HepG2 (cell line): ENCODE results near the gene AWAT2. TPM values are rescaled to one million over a fixed set of nuclear protein-coding genes. Genes with fewer than 3 reads are reported as not detected.

Experiments
- ATAC-seq: fragments of 200-7000 bp; cut with Tn5 transposase; 3 replicates; pipeline ENCODE4 v1.9.1; 2020; ENCODE audit warnings: mild to moderate bottlenecking, moderate library complexity
- BruUV-seq: library from RNA; stranded (reverse); fragments of 400-500 nt; replicated peaks from 2 replicates; lab custom pipeline; 2021; lab: Mats Ljungman, UMichigan
- CTCF ChIA-PET: fragments of 300-600 bp; formaldehyde crosslinking; extraction: SDS; loops from one replicate; lab custom pipeline; 2021; ENCODE audit warnings: low total read pairs, inconsistent platforms, low intra/inter-chr PET ratio; lab: Yijun Ruan, JAX
- POLR2A ChIA-PET: fragments of 350-600 bp; sonication (Branson Sonifier 250); formaldehyde crosslinking; loops from one replicate; lab custom pipeline; 2020; ENCODE audit warnings: antibody characterized with exemption, inconsistent platforms; lab: Yijun Ruan, JAX
- DNase-seq: peaks from one replicate; pipeline ENCODE4 v3.0.0-alpha.2; 2015; ENCODE audit warnings: low spot score
- FAIRE-seq: peaks from 3 replicates; lab custom pipeline; 2011; peaks lifted over from hg19 to GRCh38; lab: Jason Lieb, UNC
- H2AFZ ChIP-seq: one replicate; pipeline ENCODE4 v1.6.1; 2011; ENCODE audit warnings: low read length, inconsistent platforms
- H3K27ac ChIP-seq: fragments of 300-600 bp; 3 replicates; pipeline ENCODE4 v1.8.0; 2011; ENCODE audit warnings: mixed run types, mild to moderate bottlenecking, mixed read lengths, low read length, inconsistent platforms; ENCODE audit not compliant: insufficient read depth; ENCODE audit errors: extremely low read length
- H3K27me3 ChIP-seq, 2 experiments: fragments of 200-600 bp in 1 of 2; 2 replicates in 1 of 2; 3 replicates in 1 of 2; pipeline versions ENCODE4 v1.6.0 to v1.8.0; 2011; ENCODE audit warnings: low read length in 2 of 2, mild to moderate bottlenecking in 2 of 2, moderate library complexity in 2 of 2, inconsistent platforms in 1 of 2; ENCODE audit not compliant: insufficient read depth in 2 of 2, control insufficient read depth in 1 of 2
- H3K36me3 ChIP-seq, 2 experiments: fragments of 200-600 bp in 1 of 2; replicated peaks in 1 of 2; 2 replicates in 1 of 2; 3 replicates in 1 of 2; pipeline versions ENCODE4 v1.5.1 to v1.8.0; 2011; ENCODE audit warnings: low read length in 2 of 2, inconsistent platforms in 1 of 2; ENCODE audit not compliant: insufficient read depth in 2 of 2, control insufficient read depth in 1 of 2
- H3K4me1 ChIP-seq: 2 replicates; pipeline ENCODE4 v1.5.1; 2012; ENCODE audit warnings: low read length, inconsistent platforms; ENCODE audit not compliant: insufficient read depth
- H3K4me2 ChIP-seq: 2 replicates; pipeline ENCODE4 v1.6.0; 2011; ENCODE audit warnings: low read depth, low read length, inconsistent platforms
- H3K4me3 ChIP-seq, 3 experiments: fragments of 200-600 bp in 1 of 3; sonication (generic), shearing (Covaris generic) in 1 of 3; replicated peaks in 1 of 3; 2 replicates each; pipeline ENCODE4 v1.5.1; 2011 to 2016; ENCODE audit warnings: low read length in 3 of 3, inconsistent platforms in 2 of 3, low read depth in 2 of 3, mild to moderate bottlenecking in 2 of 3, control low read depth in 1 of 3, mixed read lengths in 1 of 3; ENCODE audit not compliant: insufficient read depth in 1 of 3
- H3K79me2 ChIP-seq: one replicate; pipeline ENCODE4 v1.6.1; 2011; ENCODE audit warnings: low read length, inconsistent platforms; ENCODE audit not compliant: insufficient read depth
- H3K9ac ChIP-seq: 2 replicates; pipeline ENCODE4 v1.6.0; 2011; ENCODE audit warnings: mild to moderate bottlenecking, low read depth, low read length, inconsistent platforms; ENCODE audit not compliant: insufficient read depth
- H3K9me3 ChIP-seq: 2 replicates; pipeline ENCODE4 v1.5.1; 2012; ENCODE audit warnings: mild to moderate bottlenecking, low read length
- H4K20me1 ChIP-seq: 2 replicates; pipeline ENCODE4 v1.6.0; 2011; ENCODE audit warnings: inconsistent platforms, mild to moderate bottlenecking, low read length, moderate library complexity; ENCODE audit not compliant: insufficient read depth
- ADNP ChIP-seq: sonication (generic); formaldehyde crosslinking; IDR thresholded peaks from 2 replicates; pipeline ENCODE4 v1.4.0; 2020; ENCODE audit warnings: missing genetic modification reagents
- HOXA7 ChIP-seq: sonication (generic); formaldehyde crosslinking; IDR thresholded peaks from 2 replicates; pipeline ENCODE4 v1.8.1; 2022; ENCODE audit warnings: mild to moderate bottlenecking, missing genetic modification reagents, moderate library complexity
- HOXA9 ChIP-seq: sonication (generic); formaldehyde crosslinking; IDR thresholded peaks from 2 replicates; pipeline ENCODE4 v1.8.1; 2022; ENCODE audit warnings: missing genetic modification reagents, mild to moderate bottlenecking, moderate library complexity, borderline replicate concordance
- LBX2 ChIP-seq: sonication (generic); formaldehyde crosslinking; IDR thresholded peaks from 2 replicates; pipeline ENCODE4 v1.5.0; 2020; ENCODE audit warnings: missing genetic modification reagents, mild to moderate bottlenecking, borderline replicate concordance
- MXI1 ChIP-seq: IDR thresholded peaks from 3 replicates; pipeline ENCODE4 v1.6.1; 2012; ENCODE audit warnings: low read depth, low read length, inconsistent platforms, borderline replicate concordance
- NBN ChIP-seq: fragments of 450-650 bp; conservative IDR thresholded peaks from 2 replicates; pipeline ENCODE4 v1.6.1; 2017
- NFE2 ChIP-seq: sonication (generic); formaldehyde crosslinking; IDR thresholded peaks from 2 replicates; pipeline ENCODE4 v1.4.0; 2020; ENCODE audit warnings: missing genetic modification reagents
- RAD51 ChIP-seq: fragments of 450-650 bp; IDR thresholded peaks from 2 replicates; pipeline ENCODE4 v1.6.1; 2016; ENCODE audit warnings: borderline replicate concordance
- RELA ChIP-seq: sonication (generic); formaldehyde crosslinking; IDR thresholded peaks from 2 replicates; pipeline ENCODE4 v1.4.0; 2020; ENCODE audit warnings: missing genetic modification reagents
- SMC3 ChIP-seq: IDR thresholded peaks from 2 replicates; pipeline ENCODE4 v1.6.1; 2011; ENCODE audit warnings: low read length, improper control_type of control experiment
- ZBTB46 ChIP-seq: sonication (generic); formaldehyde crosslinking; IDR thresholded peaks from 2 replicates; pipeline ENCODE4 v1.4.0; 2020; ENCODE audit warnings: mild to moderate bottlenecking, missing genetic modification reagents, borderline replicate concordance
- ZNF235 ChIP-seq: sonication (generic); formaldehyde crosslinking; IDR thresholded peaks from 2 replicates; pipeline ENCODE4 v1.8.1; 2023; ENCODE audit warnings: mild to moderate bottlenecking, missing genetic modification reagents, borderline replicate concordance
- ZNF552 ChIP-seq: sonication (generic); formaldehyde crosslinking; IDR thresholded peaks from 2 replicates; pipeline ENCODE4 v1.9.0; 2022; ENCODE audit warnings: missing genetic modification reagents, mild to moderate bottlenecking, borderline replicate concordance
- ZNF616 ChIP-seq: sonication (generic); formaldehyde crosslinking; IDR thresholded peaks from 2 replicates; pipeline ENCODE4 v1.5.0; 2020; ENCODE audit warnings: low read depth, mild to moderate bottlenecking, missing genetic modification reagents
- ZNF687 ChIP-seq: sonication (generic); formaldehyde crosslinking; IDR thresholded peaks from 2 replicates; pipeline ENCODE4 v1.5.1; 2020; ENCODE audit warnings: mild to moderate bottlenecking, missing genetic modification reagents, moderate library complexity
- ZNF7 ChIP-seq: IDR thresholded peaks from 2 replicates; pipeline ENCODE4 v1.6.1; 2016; ENCODE audit warnings: missing biosample characterization, missing genetic modification reagents
- ZNF724P ChIP-seq: sonication (generic); formaldehyde crosslinking; IDR thresholded peaks from 2 replicates; pipeline ENCODE4 v1.8.0; 2022; ENCODE audit warnings: missing genetic modification reagents, borderline replicate concordance
- ZNF737 ChIP-seq: sonication (generic); formaldehyde crosslinking; IDR thresholded peaks from 2 replicates; pipeline ENCODE4 v1.5.0; 2020; ENCODE audit warnings: missing genetic modification reagents, mild to moderate bottlenecking, borderline replicate concordance
- ZSCAN9 ChIP-seq: IDR thresholded peaks from 2 replicates; pipeline ENCODE4 v1.6.1; 2016; ENCODE audit warnings: borderline replicate concordance
- WGBS: methylation state at CpG from one replicate; pipeline ENCODE4 v1.1.6; 2017; ENCODE audit warnings: low lambda C conversion rate; 5-methylcytosine and 5-hydroxymethylcytosine counted together
- in situ Hi-C: cut with HindIII; loops from 2 replicates; pipeline ENCODE4 v1.10.0; 2017; ENCODE audit warnings: low pct_unique_long_range_greater_than_20kb; ENCODE audit not compliant: extremely low pct_ligation_motif_present
- intact Hi-C: fragments of 100-400 bp; cut with micrococcal nuclease; formaldehyde crosslinking; loops from one replicate; pipeline ENCODE4 v1.10.0; 2022; ENCODE audit not compliant: unreplicated experiment
- polyA plus RNA-seq, 8 experiments: library from polyadenylated mRNA; depleted of rRNA in 3 of 8; stranded (reverse) in 7 of 8; unstranded in 1 of 8; fragments of >200 nt; fragmentation: Illumina TruSeq in 4 of 8; extraction: Trizol in 4 of 8; gene quantifications; 2 replicates each; pipeline versions ENCODE4 v1.2.1 to v1.2.3, GENCODE V29; 2011 to 2016; ENCODE audit warnings: low read depth in 4 of 8, missing spikeins in 1 of 8, mixed read lengths in 1 of 8; ENCODE audit not compliant: insufficient read depth in 1 of 8
- total RNA-seq, 5 experiments: library from RNA; depleted of rRNA; stranded (reverse); fragments of >200 nt; fragmentation: Illumina TruSeq; extraction: Trizol; gene quantifications; 2 replicates each; pipeline ENCODE4 v1.2.3, GENCODE V29; 2016; ENCODE audit warnings: low read depth in 1 of 5

The AWAT2 gene
- total and polyA plus RNA-seq, 2 of the 13 experiments (the other 11 are each of a cell fraction or from before 2014, with no cell fraction given), result not detected

- no peaks in the 10 kb centered on the region for H3K4me1 ChIP-seq
- ChIA-PET POLR2A (no interaction called here), CTCF (interaction anchor here (1.7 kb wide), 1 partner anchor 599 kb away, joined by 4 read pairs; no protein-coding TSS in a partner anchor)
- H3K9me3 ChIP-seq, result no peaks in the 10 kb centered on the region
- H3K27ac ChIP-seq, result no peak overlapping the region
- intact Hi-C loops, result no loop called here
- FAIRE-seq (no peak), DNase-seq (no peak), ATAC-seq (no peak)
- BruUV-seq, result no TSS peak
- no peaks in the 10 kb centered on the region for H3K79me2 ChIP-seq
- WGBS, result 0% methylated on average over 1 of the region's 4 CpGs
- H2AFZ ChIP-seq, result no peak overlapping the region
- in situ Hi-C loops, result loop anchor here (5.0 to 10.0 kb wide), 2 partner anchors 57 to 605 kb away; no protein-coding TSS in a partner anchor
- no peak overlapping the region for H3K4me3 ChIP-seq
- no peak overlapping the region for H3K4me2 ChIP-seq
- no peaks in the 10 kb centered on the region for H3K36me3 ChIP-seq
- no peaks in the 10 kb centered on the region for H3K27me3 ChIP-seq
- no peak overlapping the region for H3K9ac ChIP-seq
- TF ChIP-seq ZNF7 (no peak), NBN (no peak), LBX2 (CRISPR knock-in tag) (no peak), ZSCAN9 (CRISPR knock-in tag) (no peak), HOXA7 (CRISPR knock-in tag) (no peak), ZNF552 (CRISPR knock-in tag) (no peak), ZNF687 (CRISPR knock-in tag) (no peak), ADNP (no peak), NFE2 (CRISPR knock-in tag) (no peak), MXI1 (no peak), ZBTB46 (CRISPR knock-in tag) (no peak), ZNF724P (CRISPR knock-in tag) (no peak), HOXA9 (CRISPR knock-in tag) (no peak), SMC3 (no peak), RAD51 (no peak), ZNF616 (CRISPR knock-in tag) (no peak), ZNF737 (no peak), ZNF235 (CRISPR knock-in tag) (no peak), RELA (CRISPR knock-in tag) (no peak)
- no peaks in the 10 kb centered on the region for H4K20me1 ChIP-seq
Observed at GRCh38 chrX:70092247-70092646, 42.5 kb upstream of the AWAT2 start.
